GM18526 (cell line): ENCODE results near the gene NHLRC3.

ENCODE experiments used
- POLR2A ChIP-seq: IDR thresholded peaks from 3 replicates; pipeline ENCODE4 v1.6.1; 2011; ENCODE audit not compliant: insufficient read length; ENCODE audit errors: extremely low read depth

The NHLRC3 gene

DNA sequence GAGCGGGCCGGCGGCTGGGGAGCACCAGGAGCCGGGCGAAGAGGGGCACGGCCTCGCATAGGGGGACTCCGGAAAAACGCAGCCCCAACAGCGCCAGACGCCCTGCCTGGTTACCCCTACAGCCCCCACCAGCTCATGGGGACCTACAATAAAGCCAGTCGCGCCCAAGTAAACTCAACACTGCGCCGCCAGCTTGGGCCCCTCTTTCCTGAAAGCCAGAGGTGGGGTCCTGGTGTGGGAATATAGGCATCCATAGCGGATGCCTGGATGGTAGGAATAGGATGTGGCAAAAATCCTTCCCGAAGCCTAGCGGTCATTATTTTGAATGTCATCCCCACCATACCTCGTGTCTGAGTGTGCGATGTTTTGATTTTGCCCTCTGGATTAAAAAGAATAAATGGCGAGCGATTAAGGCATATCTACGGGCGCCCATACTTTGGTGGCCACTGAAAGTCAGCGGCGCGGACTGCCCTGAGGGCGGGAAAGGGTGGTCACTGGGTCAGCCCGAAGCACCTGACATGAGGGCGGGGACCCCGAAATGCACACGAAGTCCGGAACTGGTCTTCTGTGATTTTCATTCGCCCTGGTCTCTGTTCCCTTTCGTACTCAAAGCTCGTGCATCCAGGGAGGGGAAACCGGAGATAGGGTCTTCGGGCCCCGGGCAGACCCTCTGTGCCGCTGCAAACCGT is at the start of gene NHLRC3, which contains the start of gene PROSER1:
TSS of gene NHLRC3 (plus strand) at position 577 of the 689 bp plus-strand sequence. CDS start 184 bp downstream, outside the sequence.
TSS of gene PROSER1 (minus strand) at position 210 of the 689 bp plus-strand sequence. CDS start 847 bp downstream, outside the sequence.
- peak; percentile 66 for TF ChIP-seq POLR2A

DNA sequence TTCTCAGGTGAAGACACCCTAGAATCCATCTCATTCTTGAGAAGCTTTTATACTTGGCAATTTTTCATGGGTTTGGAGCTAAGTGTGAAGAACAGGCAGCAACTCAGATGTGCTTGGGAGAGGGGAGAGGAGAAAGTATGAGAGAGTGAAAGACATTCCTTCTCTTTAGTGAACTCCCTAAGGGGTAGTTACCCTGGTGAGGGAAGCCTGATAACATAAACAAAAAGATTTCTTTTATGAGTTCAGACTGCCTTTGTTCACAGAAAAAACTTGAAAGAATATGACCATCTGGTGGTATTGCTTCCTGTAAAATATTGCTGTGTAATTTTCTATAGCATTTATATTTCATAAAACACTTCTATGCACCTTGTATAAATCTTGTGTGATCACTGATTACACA is 47.6 kb upstream of the NHLRC3 start, which contains the start of gene STOML3:
TSS of gene STOML3 (minus strand) at position 139 of the 400 bp plus-strand sequence. CDS start at position 29, 110 bp downstream.
- TF ChIP-seq POLR2A = no peak

DNA sequence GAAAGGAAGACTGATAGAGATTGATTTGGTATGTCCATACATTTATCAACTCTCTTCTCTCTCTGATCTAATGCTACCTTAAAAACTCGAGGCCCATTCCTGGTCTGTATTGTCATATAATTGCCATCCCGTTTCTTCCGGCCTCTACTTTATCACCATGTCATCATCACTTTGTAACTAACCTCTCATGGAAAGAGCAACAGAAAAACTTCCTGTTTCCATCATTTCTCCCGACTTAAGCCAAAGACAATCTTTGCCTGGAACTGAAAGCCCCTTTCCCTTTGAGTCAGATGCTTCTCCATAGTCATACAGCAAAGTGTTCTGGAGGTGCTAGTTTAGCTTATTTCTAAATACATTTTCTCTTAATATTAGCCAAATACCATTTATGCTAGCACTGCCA is 44.9 kb upstream of the NHLRC3 start:
- no peak for TF ChIP-seq POLR2A

- TF ChIP-seq POLR2A = no peak
These were observed 39.5 kb upstream of the NHLRC3 start for GRCh38 chr13:38998739-38999138.

- TF ChIP-seq POLR2A = no peak
These were observed 25.6 kb upstream of the NHLRC3 start for GRCh38 chr13:39012608-39013007.

DNA sequence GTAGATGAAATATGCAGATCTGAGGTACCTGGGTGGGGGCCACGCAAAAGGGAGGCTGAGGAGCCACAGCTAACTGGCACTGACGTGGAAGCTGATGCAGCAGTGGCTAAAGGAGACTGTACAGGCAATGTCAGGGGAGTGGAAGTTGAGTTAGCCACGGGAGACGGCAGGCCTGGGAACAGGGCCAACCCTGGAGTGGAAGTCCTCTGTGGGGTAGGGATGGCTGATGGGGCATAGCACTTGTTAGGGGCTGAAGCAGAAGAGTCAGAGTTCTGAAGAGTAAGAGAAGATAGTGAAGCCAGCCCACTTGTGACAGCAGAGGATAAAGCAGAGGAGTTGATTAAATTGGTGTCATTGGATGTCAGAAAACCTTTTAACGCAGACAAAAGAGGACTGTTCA is 24.8 kb upstream of the NHLRC3 start:
- TF ChIP-seq POLR2A = no peak

DNA sequence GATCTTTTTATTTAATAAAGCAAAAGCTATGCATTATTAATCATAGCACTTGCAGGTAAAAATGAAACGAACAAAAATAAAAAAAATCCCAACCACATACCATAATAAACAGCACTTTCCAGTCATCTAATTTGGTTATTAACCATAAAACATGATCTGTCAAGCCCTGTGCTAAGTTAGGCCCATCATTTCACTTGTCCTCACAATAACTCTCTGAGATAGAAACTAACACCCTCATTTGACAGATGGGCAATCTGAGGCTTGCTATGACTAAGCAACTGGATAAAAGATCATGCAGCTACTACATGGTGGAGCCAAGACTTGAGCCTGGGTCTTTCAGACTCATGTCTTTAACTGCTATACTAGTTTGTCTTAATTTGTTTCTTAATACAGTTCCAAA is 22.2 kb upstream of the NHLRC3 start:
- no peak for TF ChIP-seq POLR2A

- TF ChIP-seq POLR2A = no peak
These were observed 21.5 kb upstream of the NHLRC3 start for GRCh38 chr13:39016787-39017186.

DNA sequence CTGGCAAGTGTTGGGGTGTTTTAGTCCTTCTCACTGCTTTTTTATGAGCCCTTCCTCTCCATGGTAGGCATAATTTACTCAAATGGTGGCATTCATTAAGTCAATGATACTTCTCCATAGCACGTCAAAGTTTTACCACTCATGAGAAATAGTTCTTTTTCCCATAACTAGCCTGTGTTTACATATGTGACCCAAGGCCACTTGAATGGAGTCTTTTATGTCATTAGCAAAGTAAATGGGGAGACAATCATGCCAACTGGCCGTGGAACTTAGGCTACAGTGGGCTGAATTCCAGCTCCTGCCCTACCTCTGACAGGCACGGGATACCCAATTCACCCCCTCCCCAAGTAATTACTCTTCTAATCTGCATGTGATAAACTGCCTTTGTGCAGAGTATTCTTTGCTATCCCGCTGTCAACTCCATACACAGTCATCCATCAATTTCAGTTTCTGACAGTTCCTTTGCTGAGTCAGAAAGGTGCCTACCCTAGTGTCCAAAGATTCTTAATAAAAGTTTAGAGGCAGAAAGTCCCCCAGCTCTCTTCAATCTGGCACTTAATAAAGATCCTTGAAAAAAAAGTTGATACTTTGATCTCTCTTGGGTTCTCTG is 17.3 kb upstream of the NHLRC3 start:
- no peak for TF ChIP-seq POLR2A

- no peak for TF ChIP-seq POLR2A
These were observed 14.9 kb upstream of the NHLRC3 start for GRCh38 chr13:39023316-39023715.

DNA sequence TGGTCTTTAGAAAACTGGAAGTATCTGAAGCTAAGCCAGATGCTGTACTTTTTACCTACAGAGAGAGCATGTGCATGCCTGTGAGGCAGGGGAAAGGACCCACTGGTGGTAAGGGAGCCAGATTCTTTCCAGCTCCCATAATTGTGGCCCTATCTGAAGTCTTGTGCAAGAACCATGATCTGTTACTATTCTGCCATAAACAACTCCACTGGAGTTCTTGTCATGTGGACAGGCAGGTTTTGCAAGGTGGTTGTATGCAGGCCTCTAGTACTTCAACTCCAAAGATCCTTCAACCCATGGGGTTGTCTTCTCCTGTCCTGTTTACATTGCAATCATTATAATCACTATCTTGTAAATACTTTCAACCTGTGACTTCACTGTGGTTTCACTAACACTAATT is 14.5 kb upstream of the NHLRC3 start:
- TF ChIP-seq POLR2A = no peak

DNA sequence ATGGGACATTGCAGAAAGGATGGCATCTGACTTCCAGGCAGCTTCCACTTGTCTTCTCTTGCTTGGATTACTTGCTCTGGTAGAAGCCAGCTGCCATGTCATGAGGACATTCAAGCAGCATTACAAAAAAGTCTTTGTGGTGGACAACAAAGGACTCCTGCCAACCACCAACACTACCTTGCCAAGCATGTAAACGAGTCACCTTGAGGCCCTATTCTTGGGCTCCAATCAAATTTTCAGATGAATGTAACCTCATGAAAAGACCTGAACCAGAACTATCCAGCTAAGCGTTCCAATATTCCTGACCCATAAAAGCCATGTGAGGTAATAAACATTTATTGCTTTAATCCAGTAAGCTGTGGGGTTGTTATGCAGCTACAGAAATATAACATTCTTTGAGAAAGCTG is 12.8 kb upstream of the NHLRC3 start:
- no peak for TF ChIP-seq POLR2A

DNA sequence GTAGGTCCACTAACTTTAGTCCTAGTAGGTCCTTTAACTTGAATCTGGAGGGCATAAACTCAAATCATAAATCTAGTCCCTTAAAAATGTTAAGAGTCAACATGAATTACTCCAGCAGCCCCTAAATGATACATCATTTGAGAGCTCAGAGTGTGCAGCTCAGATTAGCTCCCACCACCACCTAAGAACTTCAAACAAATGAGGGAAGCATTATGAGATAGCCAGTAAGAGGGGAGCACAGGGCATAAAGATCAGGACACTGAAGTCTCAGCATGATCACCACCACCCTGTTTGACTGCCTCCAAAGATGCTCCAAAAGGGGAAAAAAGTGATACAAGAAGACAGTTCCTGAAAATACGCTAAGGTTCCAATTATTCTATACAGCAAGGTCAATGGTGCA is 6.1 kb upstream of the NHLRC3 start:
- TF ChIP-seq POLR2A = no peak

DNA sequence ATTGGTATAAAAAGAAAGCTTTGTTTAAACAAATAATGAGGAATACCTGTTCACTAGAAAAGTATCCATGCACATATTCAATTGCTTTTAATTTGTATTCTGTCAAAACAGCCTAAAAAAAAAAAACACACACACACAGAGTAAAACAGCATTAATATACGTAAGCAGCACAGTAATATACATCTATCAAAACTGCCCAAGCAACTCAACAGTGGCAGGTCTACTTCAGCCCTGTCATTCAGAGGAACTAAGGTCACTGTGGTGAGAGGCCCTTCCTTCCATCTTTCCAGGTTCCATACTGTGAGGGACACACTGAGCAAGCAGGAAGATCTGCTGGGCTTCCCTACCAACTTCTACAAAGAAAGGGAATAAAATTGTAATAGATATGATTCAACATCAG is 4.2 kb upstream of the NHLRC3 start:
- no peak for TF ChIP-seq POLR2A

- TF ChIP-seq POLR2A = no peak
These were observed 3.1 kb upstream of the NHLRC3 start for GRCh38 chr13:39035204-39035603.

DNA sequence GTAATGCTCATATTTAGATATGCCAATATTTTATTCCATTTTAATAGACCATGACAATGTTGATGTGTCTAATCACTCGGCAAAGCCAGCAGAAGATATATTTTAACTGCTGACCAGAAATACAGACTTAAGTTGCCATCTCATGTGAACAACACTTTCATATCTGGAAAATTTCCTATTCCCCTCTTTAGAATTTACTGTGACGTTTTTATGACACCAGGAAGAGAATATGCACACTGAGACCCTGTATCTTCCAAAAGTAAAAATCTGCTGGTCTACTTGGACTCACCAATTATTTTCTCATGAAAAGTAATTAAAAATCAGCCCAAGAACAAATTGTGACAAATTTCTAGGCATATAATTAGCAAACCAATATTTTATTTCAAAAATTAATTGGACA is 2.5 kb upstream of the NHLRC3 start:
- TF ChIP-seq POLR2A = no peak

DNA sequence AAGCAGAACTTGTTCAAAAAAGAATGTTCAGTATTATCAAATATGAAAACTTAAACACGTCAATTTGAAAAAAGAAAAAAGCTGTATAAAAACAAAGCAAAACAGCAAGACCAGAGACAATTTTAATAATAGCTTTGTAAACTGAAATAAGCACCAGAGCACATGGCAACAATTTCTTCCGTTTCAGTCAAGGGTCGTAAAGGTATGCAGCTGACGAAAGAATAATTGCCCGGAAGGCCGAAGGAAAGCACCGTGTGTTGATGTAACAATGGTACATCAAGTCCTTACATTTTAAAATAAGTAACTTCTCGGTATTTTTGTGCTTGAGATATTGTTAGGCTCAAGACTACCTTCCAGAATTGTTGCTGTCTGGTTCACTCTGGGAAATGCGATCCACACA is 2.0 kb upstream of the NHLRC3 start:
- no peak for TF ChIP-seq POLR2A
